Natural killer cell treated with Interleukin-12 subunit alpha and Interleukin-12 subunit beta and Interleukin-15 and Interleukin-18, amount 100 ng/mL, for 72 hours (primary cell): ENCODE measurements around the gene PERCC1. TPM values are rescaled to one million over a fixed set of nuclear protein-coding genes. Genes with fewer than 3 reads are reported as not detected.
"Not testable (repeated sequence)": the region's sequence is repeated elsewhere in the genome, so short reads cannot be mapped to it uniquely, and the experiment has no call there.

Experiments
- ATAC-seq, 2 donors: fragments of 150-1000 bp; cut with Tn5 transposase in 1 of 2; sonication (Bioruptor Pico), chemical (Tn5 transposase) in 1 of 2; 2 replicates each; pipeline ENCODE4 v1.10.0; 2021
- DNase-seq: peaks from one replicate; pipeline ENCODE4 v3.0.0; 2022; ENCODE audit warnings: low spot score
- H3K27ac Mint-ChIP-seq, 2 donors: 1 replicate in 1 of 2; 2 replicates in 1 of 2; pipeline ENCODE4 v1.8.0; 2022; ENCODE audit warnings: mixed read lengths in 2 of 2, mild to moderate bottlenecking in 1 of 2, moderate library complexity in 1 of 2
- H3K27me3 Mint-ChIP-seq, 2 donors: 1 replicate in 1 of 2; 2 replicates in 1 of 2; pipeline ENCODE4 v1.8.0; 2022; ENCODE audit warnings: mixed read lengths in 2 of 2
- H3K36me3 Mint-ChIP-seq: one replicate; pipeline ENCODE4 v1.8.0; 2022; ENCODE audit warnings: mixed read lengths
- H3K4me1 Mint-ChIP-seq, 2 donors: 1 replicate in 1 of 2; 2 replicates in 1 of 2; pipeline ENCODE4 v1.8.0; 2022; ENCODE audit warnings: low read depth in 2 of 2, mixed read lengths in 2 of 2, mild to moderate bottlenecking in 1 of 2
- H3K4me3 Mint-ChIP-seq: one replicate; pipeline ENCODE4 v1.8.0; 2022; ENCODE audit warnings: mixed read lengths
- H3K9me3 Mint-ChIP-seq: 2 replicates; pipeline ENCODE4 v1.8.0; 2022; ENCODE audit warnings: mixed read lengths
- total RNA-seq, 2 donors: library from RNA; stranded (reverse); gene quantifications; one replicate each; pipeline ENCODE4 v1.2.3, GENCODE V29; 2022

Gene PERCC1
- total RNA-seq, 2 donors from 2014 or later, result 0.98 to 1.2 TPM

DNA sequence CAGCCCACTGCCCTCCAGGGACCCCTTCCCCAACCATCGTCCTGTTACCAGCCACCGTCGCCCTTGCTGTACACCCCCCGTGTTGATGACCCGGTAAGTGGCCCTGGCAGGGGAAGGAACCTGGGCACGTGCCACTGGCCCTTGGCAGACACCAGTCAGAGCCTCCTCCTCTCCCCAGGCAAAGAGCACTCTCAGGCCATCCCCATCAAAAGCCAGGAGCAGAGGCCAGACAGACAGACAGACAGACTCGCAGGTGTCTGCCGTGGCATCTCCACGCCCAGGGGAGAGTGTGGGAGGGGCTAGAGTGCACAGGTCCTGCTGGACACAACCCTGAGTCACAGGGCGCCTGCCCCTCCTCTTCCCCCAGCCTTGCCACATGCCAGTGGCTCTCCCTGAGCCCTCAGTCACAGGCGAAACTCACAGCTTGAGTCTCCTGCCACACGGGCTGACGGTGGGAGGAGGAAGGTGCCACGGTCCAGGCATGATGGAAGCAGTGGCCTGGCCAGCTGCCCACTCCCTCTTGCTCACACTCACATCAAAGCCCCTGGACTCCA, 36.2 kb downstream of the PERCC1 start:
- H3K36me3 Mint-ChIP-seq, result no peaks in the 10 kb centered on the region
- peak overlapping the region in 1 of 2 donors; percentile 74 for H3K27ac Mint-ChIP-seq
- no peaks in the 10 kb centered on the region for H3K27me3 Mint-ChIP-seq

DNA sequence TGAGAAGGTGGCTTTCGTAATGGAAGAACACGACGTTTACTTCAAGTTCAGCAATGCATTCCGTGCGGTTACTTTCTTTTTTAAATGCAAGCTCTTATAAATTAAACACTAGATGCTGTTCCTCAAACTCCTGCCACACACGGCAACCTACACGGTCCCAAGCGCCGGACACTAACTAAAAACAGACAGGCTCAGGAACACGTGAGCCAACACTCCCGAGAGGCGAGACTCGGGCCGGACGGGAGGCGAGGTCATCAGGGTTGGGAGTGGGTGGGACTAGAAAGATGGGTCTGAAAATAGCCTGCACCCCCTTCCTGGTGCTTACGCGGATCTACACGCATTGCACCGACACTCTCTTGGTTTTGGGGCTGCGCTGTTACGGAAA, 37.5 kb downstream of the PERCC1 start:
- ATAC-seq, result no peak
- no peaks in the 10 kb centered on the region for H3K27me3 Mint-ChIP-seq
- H3K36me3 Mint-ChIP-seq, result no peaks in the 10 kb centered on the region

More for the DNA sequence above, 36.2 kb downstream of the PERCC1 start:
- H3K4me3 Mint-ChIP-seq, result no peak overlapping the region
- no peak for ATAC-seq
- DNase-seq, result no peak
- H3K4me1 Mint-ChIP-seq, result peaks cover 0 to 8% of the 10 kb centered on the region in 2 donors
- no peaks in the 10 kb centered on the region for H3K9me3 Mint-ChIP-seq

DNA sequence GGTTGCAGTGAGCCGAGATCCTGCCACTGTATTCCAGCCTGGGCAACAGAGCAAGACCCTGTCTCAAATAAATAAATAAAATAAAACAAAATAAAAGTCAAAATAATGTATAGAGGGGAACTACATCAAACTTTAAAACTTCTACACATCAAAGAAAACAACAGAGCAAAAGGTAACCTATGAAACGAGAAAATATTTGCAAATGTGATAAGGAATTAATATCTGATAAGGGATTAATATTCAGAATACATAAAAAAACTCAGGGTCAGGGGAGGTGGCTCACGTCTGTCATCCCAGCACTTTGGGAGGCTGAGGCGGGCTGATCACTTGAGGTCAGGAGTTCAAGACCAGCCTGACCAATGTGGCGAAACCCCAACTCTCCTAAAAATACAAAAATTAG, 38.3 kb downstream of the PERCC1 start:
- H3K36me3 Mint-ChIP-seq, DNase-seq, H3K27me3 Mint-ChIP-seq, ATAC-seq, H3K27ac Mint-ChIP-seq, H3K4me3 Mint-ChIP-seq, H3K9me3 Mint-ChIP-seq: not testable (repeated sequence)
- peaks cover 3 to 14% of the 10 kb centered on the region in 2 donors for H3K4me1 Mint-ChIP-seq

More for the DNA sequence above, 37.5 kb downstream of the PERCC1 start:
- no peak overlapping the region for H3K4me3 Mint-ChIP-seq
- H3K27ac Mint-ChIP-seq, result no peak overlapping the region
- no peaks in the 10 kb centered on the region for H3K9me3 Mint-ChIP-seq
- H3K4me1 Mint-ChIP-seq, result peaks cover 0 to 12% of the 10 kb centered on the region in 2 donors
- no peak for DNase-seq

DNA sequence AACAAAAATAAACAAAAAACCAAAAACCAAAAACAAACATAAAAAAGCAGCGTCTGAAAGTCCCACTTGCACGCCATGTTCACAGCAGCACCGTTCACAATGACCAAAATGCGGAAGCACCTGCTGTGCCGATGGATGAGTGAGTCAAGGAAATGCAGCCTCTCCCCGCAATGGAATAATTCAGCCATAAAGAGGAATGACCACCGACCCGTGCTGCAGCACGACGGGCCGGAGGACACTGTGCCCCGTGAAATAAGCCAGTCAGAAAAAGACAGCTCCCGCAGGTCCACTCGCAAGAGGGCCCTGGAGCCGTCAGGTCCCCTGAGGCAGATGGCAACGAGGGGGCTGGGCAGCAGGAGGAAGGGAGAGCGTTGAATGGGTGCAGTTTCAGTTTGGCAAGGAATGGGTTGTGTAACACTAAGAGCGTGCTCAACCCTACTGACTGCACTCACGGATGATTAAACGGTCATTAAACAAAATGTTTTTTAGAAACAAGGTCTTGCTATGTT, 38.9 kb downstream of the PERCC1 start:
- H3K36me3 Mint-ChIP-seq, result no peaks in the 10 kb centered on the region
- H3K4me1 Mint-ChIP-seq, result peaks cover 4 to 14% of the 10 kb centered on the region in 2 donors
- H3K27me3 Mint-ChIP-seq, result no peaks in the 10 kb centered on the region
- no peaks in the 10 kb centered on the region for H3K9me3 Mint-ChIP-seq
- no peak for DNase-seq
- peak overlapping the region; percentile 31 for H3K4me3 Mint-ChIP-seq
- ATAC-seq, result no peak
- peak overlapping the region; percentile 44 to 59 for H3K27ac Mint-ChIP-seq

DNA sequence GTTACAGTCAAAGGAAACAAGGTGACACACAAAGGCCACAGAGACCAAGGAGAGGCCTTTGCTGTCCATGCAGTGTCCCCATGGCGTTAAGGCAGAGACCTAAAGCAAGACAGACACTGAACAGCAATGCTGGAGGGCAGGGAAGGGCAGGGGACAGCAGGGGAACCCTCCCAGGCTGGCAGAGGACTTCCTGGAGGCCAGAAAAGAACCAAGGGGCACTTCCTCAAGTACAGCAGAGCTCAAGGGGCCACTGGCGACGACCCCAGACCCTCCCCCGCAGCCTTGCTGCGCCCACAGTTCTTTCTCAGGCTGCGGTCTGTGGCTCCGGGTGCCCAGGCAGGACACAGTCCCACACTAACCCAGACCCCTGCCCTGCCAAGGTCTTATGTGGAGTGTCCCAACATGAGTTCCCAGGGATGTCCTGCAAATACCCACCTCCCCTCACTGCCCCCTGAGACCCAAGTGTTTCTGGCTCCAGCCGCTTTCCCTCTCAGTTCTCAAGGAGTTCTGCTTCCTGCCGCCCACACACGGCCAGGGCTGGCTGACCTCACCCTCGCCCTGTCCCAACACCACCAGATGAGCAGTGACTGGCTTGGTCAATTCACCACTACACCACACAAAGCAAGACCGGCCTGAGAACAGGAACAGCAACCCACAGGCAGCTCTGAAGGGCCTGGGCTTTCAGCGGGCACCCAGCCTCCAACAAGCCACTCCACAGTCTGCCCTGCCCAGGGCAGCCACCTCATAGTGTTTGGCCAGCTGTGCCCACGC, 39.8 kb downstream of the PERCC1 start:
- no peaks in the 10 kb centered on the region for H3K9me3 Mint-ChIP-seq
- H3K27ac Mint-ChIP-seq, result peak overlapping the region; percentile 44 to 59
- no peak for DNase-seq
- no peaks in the 10 kb centered on the region for H3K27me3 Mint-ChIP-seq
- no peak for ATAC-seq
- no peaks in the 10 kb centered on the region for H3K36me3 Mint-ChIP-seq
- no peak overlapping the region for H3K4me3 Mint-ChIP-seq
- peaks cover 4 to 14% of the 10 kb centered on the region in 2 donors for H3K4me1 Mint-ChIP-seq

DNA sequence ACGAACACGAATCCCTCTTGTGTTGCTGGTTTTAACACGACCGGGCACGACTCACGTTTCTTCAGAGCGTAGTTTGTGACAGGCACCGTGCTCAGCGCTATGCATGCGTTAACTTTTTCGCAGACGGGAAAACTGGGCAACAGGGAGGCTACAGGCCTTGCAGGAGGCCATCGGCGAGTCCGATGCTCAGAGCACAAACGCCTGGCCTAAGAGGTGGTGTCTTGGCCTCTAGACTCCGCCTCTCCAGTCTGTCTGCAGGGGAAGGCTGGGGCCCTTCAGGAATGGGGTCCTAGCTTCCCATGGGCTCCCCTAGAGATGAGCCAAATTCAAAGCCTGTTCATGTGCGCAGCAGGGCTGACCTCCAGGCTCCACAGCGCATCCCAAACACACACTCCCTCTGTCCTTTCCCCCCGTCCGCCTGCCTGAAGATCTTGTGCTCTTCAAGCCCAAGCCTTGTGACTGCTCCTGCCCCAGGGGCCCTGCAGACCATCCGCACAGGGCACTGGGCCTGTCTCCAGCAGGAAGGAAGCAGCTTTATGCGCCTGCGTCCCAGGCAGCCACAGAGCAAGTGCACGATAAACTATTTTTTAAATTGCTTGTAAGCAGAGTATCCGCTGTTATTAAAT, 40.8 kb downstream of the PERCC1 start:
- DNase-seq, result no peak
- Mint-ChIP-seq H3K4me3 (no peak overlapping the region), H3K27ac (no peak overlapping the region), H3K9me3 (no peaks in the 10 kb centered on the region), H3K4me1 (peaks cover 4 to 14% of the 10 kb centered on the region in 2 donors), H3K36me3 (no peaks in the 10 kb centered on the region), H3K27me3 (no peaks in the 10 kb centered on the region)
- ATAC-seq, result no peak

DNA sequence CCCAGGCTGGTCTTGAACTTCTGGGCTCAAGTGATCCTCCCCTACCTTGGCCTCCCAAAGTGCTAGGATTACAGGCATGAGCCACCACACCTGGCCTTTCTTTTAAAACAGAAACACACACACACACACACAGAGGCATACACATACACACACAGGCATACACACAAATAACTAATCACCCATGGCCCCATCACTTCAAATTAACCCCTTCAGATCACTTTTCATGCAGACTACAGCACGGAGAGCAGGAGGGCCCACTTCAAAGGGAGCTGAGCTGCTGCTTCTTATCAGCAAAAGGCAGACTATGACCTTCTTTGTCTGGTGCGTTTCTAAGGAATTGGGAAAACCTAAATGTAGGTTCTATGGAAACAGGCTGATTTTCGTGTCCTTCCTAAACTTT, 42.1 kb downstream of the PERCC1 start:
- Mint-ChIP-seq H3K4me3 (peak overlapping the region; percentile 57), H3K4me1 (peaks cover 4 to 14% of the 10 kb centered on the region in 2 donors), H3K27ac (peak overlapping the region in 1 of 2 donors; percentile 81), H3K36me3 (no peaks in the 10 kb centered on the region), H3K27me3 (no peaks in the 10 kb centered on the region), H3K9me3 (no peaks in the 10 kb centered on the region)
- ATAC-seq (no peak), DNase-seq (no peak)

DNA sequence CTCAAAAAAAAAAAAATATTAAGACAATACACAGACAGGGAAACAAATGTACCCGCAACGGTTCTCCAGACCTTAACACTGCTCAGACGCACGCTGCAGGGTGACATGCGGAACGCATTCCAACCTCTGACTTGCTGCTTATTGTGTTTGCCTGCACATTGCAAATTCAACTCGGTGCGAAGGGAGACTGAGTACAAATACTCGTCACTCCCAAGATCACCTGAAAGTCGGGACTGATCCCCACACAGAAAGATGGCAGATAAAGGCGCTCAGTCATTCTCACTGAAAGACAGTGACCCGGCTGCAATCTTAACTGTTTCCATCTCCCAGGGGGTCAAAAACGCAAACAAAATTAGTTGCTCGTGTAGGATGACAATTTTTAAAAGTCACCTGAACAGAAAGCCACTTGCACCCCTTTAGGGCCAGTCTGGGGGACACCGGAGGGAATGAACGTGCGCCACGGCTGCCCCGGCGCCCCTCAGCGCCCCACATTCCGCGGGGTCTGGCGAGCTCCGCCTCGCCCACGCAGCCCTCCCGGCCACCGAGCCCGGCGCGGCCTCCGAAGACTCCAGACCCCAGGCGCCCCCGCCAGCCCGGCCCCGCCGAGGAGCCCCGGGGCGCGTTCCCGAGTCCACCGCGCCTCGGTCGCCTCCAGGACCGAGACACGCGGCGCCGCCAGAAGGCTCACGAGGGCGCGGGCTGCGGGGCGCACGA, 43.4 kb downstream of the PERCC1 start:
- no peak for DNase-seq
- H3K27ac Mint-ChIP-seq, result no peak overlapping the region
- peak overlapping the region; percentile 74 for H3K4me3 Mint-ChIP-seq
- H3K27me3 Mint-ChIP-seq, result no peaks in the 10 kb centered on the region
- no peaks in the 10 kb centered on the region for H3K9me3 Mint-ChIP-seq
- ATAC-seq, result peak in 1 of 2 donors; percentile 36
- peaks cover 4 to 14% of the 10 kb centered on the region in 2 donors for H3K4me1 Mint-ChIP-seq
- no peaks in the 10 kb centered on the region for H3K36me3 Mint-ChIP-seq

DNA sequence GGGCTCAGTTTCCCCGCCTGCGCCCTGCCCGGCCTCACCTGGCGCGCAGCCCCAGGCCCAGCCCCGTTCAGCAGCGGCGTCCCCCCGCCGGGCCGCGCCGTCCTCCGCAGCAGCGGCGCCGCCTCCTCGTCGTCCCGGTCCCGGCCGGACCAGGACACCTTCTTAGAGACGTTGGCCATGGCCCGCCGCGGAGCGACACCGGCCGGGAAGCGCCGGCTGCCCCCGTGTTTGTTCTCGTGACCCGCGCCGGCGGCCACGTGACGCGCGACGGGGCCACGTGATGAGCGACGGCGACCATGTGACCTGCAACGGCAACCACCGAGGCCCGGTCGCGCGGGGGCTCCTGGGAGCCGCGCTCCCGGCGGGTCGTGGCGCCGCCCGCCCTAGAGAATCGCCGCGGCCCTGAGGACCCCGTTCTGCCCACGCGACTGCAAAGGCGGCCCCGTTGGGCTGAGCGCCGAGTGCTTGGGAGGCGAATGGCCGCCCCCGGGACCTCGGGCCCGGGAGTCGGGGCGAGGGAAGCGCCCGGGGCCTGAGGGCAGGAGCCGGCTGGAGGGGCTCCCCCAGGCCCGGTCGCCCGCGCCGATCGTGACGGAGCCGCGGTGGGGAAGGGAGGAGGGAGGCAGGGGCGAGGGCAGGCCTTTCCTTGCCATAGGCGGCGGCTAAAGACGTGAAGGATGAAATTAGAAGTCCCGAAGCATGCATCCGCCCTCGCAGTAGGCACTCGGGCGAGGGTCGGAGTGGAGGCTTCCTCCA, 44.1 kb downstream of the PERCC1 start, which contains the start of gene CLCN7:
Gene CLCN7, minus strand, starts transcription at position 233 of the 756 bp plus-strand sequence. Its CDS starts 54 bp downstream, at position 179.
- peak within 1 kb of the TSS; percentile 53 to 80 for H3K27ac Mint-ChIP-seq
- H3K4me3 Mint-ChIP-seq, result peak within 1 kb of the TSS; percentile 77
- no peaks in the 10 kb centered on the region for H3K27me3 Mint-ChIP-seq
- peak; percentile 94 to 96 for ATAC-seq
- peaks cover 4 to 9% of the 10 kb centered on the region in 2 donors for H3K4me1 Mint-ChIP-seq
- no peaks in the 10 kb centered on the region for H3K9me3 Mint-ChIP-seq
- peak; percentile 94 for DNase-seq
- H3K36me3 Mint-ChIP-seq, result no peaks in the 10 kb centered on the region

DNA sequence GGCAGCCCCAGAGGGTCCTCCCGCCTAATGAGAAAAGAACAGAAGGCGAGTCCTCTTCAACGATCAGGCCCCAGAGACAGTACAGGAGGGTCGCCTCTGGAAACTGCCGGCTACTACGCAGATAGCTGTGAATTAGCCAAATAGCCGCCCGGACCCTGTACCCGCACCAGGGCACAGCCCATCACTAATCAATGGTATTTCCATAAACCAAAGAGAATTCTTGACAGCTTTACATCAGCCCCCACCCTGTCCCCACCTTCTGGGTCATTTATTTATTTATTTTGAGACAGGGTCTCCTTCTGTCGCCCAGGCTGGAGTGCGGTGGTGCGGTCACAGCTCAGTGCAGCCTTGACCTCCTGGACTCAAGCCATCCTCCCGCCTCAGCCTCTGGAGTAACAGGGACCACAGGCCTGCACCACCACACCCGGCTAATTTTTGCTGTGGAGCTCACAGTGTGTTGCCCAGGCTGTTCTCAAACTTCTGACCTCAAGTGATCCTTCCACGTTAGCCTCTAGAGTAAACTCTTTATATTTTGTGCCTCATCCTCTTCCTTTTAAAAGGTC, 44.8 kb downstream of the PERCC1 start:
- Mint-ChIP-seq H3K9me3 (no peaks in the 10 kb centered on the region), H3K4me3 (peak overlapping the region; percentile 77), H3K27me3 (no peaks in the 10 kb centered on the region), H3K36me3 (no peaks in the 10 kb centered on the region), H3K27ac (peak overlapping the region; percentile 53 to 80), H3K4me1 (peaks cover 4 to 6% of the 10 kb centered on the region in 2 donors)
- ATAC-seq (no peak), DNase-seq (no peak)

DNA sequence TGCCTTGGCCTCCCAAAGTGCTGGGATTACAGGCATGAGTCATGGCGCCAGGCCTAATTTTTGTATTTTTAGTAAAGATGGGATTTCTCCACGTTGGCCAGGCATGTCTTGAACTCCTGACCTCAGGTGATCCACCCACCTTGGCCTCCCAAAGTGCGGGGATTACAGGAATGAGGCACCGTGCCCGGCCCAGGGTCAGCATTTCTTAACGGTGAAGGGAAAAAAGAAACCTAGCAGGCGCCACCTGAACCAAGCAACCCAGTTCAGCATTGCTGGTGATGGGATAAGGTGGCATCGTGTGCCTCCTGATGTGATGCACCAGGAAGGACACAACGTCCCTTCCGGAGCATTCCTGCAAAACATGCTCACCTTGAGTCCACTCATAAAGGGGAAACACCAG, 46.2 kb downstream of the PERCC1 start:
- Mint-ChIP-seq H3K36me3 (no peaks in the 10 kb centered on the region), H3K4me3 (no peak overlapping the region), H3K27me3 (no peaks in the 10 kb centered on the region), H3K4me1 (peaks cover 4 to 6% of the 10 kb centered on the region in 2 donors), H3K27ac (peak overlapping the region in 1 of 2 donors; percentile 37), H3K9me3 (no peaks in the 10 kb centered on the region)
- no peak for DNase-seq
- no peak for ATAC-seq

DNA sequence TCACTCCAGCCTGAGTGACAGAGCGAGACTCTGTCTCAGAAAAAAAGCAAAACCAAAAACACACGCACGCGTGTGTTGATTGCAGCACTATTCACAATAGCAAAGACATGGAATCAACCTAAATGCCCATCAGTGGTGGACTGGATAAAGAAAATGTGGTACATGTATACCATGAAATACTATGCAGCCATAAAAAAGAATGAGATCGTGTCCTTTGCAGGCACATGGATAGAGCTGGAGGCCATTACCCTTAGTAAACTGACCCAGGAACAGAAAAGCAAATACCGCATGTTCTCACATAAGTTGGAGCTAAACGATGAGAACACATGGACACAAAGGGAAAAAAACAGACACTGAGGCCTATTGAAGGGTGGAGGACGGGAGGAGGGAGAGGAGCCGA, 48.1 kb downstream of the PERCC1 start:
- H3K27me3 Mint-ChIP-seq, H3K9me3 Mint-ChIP-seq, DNase-seq, H3K27ac Mint-ChIP-seq, H3K4me1 Mint-ChIP-seq, ATAC-seq, H3K36me3 Mint-ChIP-seq, H3K4me3 Mint-ChIP-seq: not testable (repeated sequence)
